HG02798 (cell line): ENCODE data around the gene SHC4.
"Not testable (repeated sequence)": the region's sequence is repeated elsewhere in the genome, so short reads cannot be mapped to it uniquely, and the experiment has no call there.

Experiments used
- ATAC-seq: cut with Tn5 transposase; IDR thresholded peaks from one replicate; pipeline ENCODE4 v1.9.1; 2021; ENCODE audit warnings: mild to moderate bottlenecking; ENCODE audit not compliant: unreplicated experiment, poor library complexity

SHC4 gene

GRCh38 chr15:48963524-48964113 is at the start of gene SHC4:
SHC4 (minus strand) TSS chr15:48963919; CDS start chr15:48963015, 904 bp downstream.
- ATAC-seq = peak; percentile 58

- ATAC-seq = no peak
Measured at GRCh38 chr15:48999314-48999713, 35.6 kb upstream of the SHC4 start.

GRCh38 chr15:48996276-48996675 is 32.6 kb upstream of the SHC4 start:
- no peak for ATAC-seq

- no peak for ATAC-seq
Measured at GRCh38 chr15:48993380-48993779, 29.7 kb upstream of the SHC4 start.

- peak; percentile 95 for ATAC-seq
Measured at GRCh38 chr15:48992545-48992944, 28.8 kb upstream of the SHC4 start.

- ATAC-seq = no peak
Measured at GRCh38 chr15:48992096-48992495, 28.4 kb upstream of the SHC4 start.

- ATAC-seq = no peak
Measured at GRCh38 chr15:48989170-48989569, 25.5 kb upstream of the SHC4 start.

- no peak for ATAC-seq
Measured at GRCh38 chr15:48987142-48987541, 23.4 kb upstream of the SHC4 start.

- no peak for ATAC-seq
Measured at GRCh38 chr15:48986240-48986639, 22.5 kb upstream of the SHC4 start.

- no peak for ATAC-seq
Measured at GRCh38 chr15:48985516-48985915, 21.8 kb upstream of the SHC4 start.

- ATAC-seq = no peak
Measured at GRCh38 chr15:48984811-48985352, 21.2 kb upstream of the SHC4 start.

- ATAC-seq = no peak
Measured at GRCh38 chr15:48984021-48984710, 20.4 kb upstream of the SHC4 start.

GRCh38 chr15:48983300-48983699 is 19.6 kb upstream of the SHC4 start:
- no peak for ATAC-seq

- no peak for ATAC-seq
Measured at GRCh38 chr15:48981941-48982340, 18.2 kb upstream of the SHC4 start.

GRCh38 chr15:48978638-48979037 is 14.9 kb upstream of the SHC4 start:
- no peak for ATAC-seq

- ATAC-seq = no peak
Measured at GRCh38 chr15:48976444-48977088, 12.8 kb upstream of the SHC4 start.

- ATAC-seq = peak; percentile 95
Measured at GRCh38 chr15:48975472-48976419, 12.0 kb upstream of the SHC4 start.

GRCh38 chr15:48974882-48975281 is 11.2 kb upstream of the SHC4 start:
- ATAC-seq = no peak

- no peak for ATAC-seq
Measured at GRCh38 chr15:48972750-48973503, 9.2 kb upstream of the SHC4 start.

GRCh38 chr15:48970926-48971325 is 7.2 kb upstream of the SHC4 start:
- not testable (repeated sequence) for ATAC-seq
